T-helper 9 cell (primary cell): ENCODE results near the gene SPATA1.
A peak's percentile ranks its signal among the peaks of the same experiment; 100 is the strongest.
"Not testable (repeated sequence)": the region's sequence is repeated elsewhere in the genome, so short reads cannot be mapped to it uniquely, and the experiment has no call there.

ENCODE experiments used
- DNase-seq: peaks from one replicate; pipeline ENCODE4 v3.0.0-alpha.2; 2020
- total RNA-seq, 2 donors: gene quantifications; one replicate each; lab custom pipeline; 2026; lab: John Stamatoyannopoulos, UW

Gene SPATA1
- 0.21 to 0.48 reads per million in 2 donors for total RNA-seq

- DNase-seq = peak; percentile 96
These were observed at the start of gene SPATA1, which contains the start of gene GNG5 for GRCh38 chr1:84506002-84506728. Gene SPATA1, plus strand, starts transcription at chr1:84506386. Its CDS starts 9,974 bp downstream, at chr1:84516360. Gene GNG5, minus strand, starts transcription at chr1:84506581. Its CDS starts 490 bp downstream, at chr1:84506091.

- no peak for DNase-seq
These were observed 44.1 kb upstream of the SPATA1 start for GRCh38 chr1:84462118-84462517.

GRCh38 chr1:84467298-84467697 lies 38.9 kb upstream of the SPATA1 start:
- no peak for DNase-seq

- DNase-seq = no peak
These were observed 30.0 kb upstream of the SPATA1 start for GRCh38 chr1:84476225-84476624.

- DNase-seq = peak; percentile 67
These were observed 27.0 kb upstream of the SPATA1 start, which contains the start of gene RPF1 for GRCh38 chr1:84478876-84479868. Gene RPF1, plus strand, starts transcription at chr1:84479266. Its CDS starts 16 bp downstream, at chr1:84479282.

- DNase-seq = no peak
These were observed 26.2 kb upstream of the SPATA1 start for GRCh38 chr1:84479998-84480397.

GRCh38 chr1:84480650-84481049 lies 25.5 kb upstream of the SPATA1 start:
- no peak for DNase-seq

GRCh38 chr1:84481317-84481716 lies 24.9 kb upstream of the SPATA1 start:
- DNase-seq = no peak

GRCh38 chr1:84488107-84488506 lies 18.1 kb upstream of the SPATA1 start:
- no peak for DNase-seq

- no peak for DNase-seq
These were observed 16.4 kb upstream of the SPATA1 start for GRCh38 chr1:84489766-84490165.

GRCh38 chr1:84492726-84493125 lies 13.5 kb upstream of the SPATA1 start:
- DNase-seq = no peak

- no peak for DNase-seq
These were observed 12.4 kb upstream of the SPATA1 start for GRCh38 chr1:84493747-84494146.

- no peak for DNase-seq
These were observed 9.7 kb upstream of the SPATA1 start for GRCh38 chr1:84496498-84496897.

GRCh38 chr1:84497631-84498275 lies 8.4 kb upstream of the SPATA1 start:
- no peak for DNase-seq

GRCh38 chr1:84502927-84503326 lies 3.3 kb upstream of the SPATA1 start:
- no peak for DNase-seq

- no peak for DNase-seq
These were observed 1.4 kb upstream of the SPATA1 start for GRCh38 chr1:84504580-84505492.

- no peak for DNase-seq
These were observed 639 bp upstream of the SPATA1 start for GRCh38 chr1:84505493-84506001.

- no peak for DNase-seq
These were observed 705 bp downstream of the SPATA1 start for GRCh38 chr1:84506729-84507453.

- DNase-seq = not testable (repeated sequence)
These were observed 1.7 kb downstream of the SPATA1 start for GRCh38 chr1:84507887-84508286.

GRCh38 chr1:84508510-84508909 lies 2.3 kb downstream of the SPATA1 start:
- no peak for DNase-seq

- DNase-seq = no peak
These were observed 2.8 kb downstream of the SPATA1 start for GRCh38 chr1:84509029-84509428.
